Measurements from ENCODE around the gene NDFIP1. TPM values are rescaled to one million over a fixed set of nuclear protein-coding genes. Genes with fewer than 3 reads are reported as not detected.
A peak's percentile ranks its signal among the peaks of the same experiment; 100 is the strongest.

The NDFIP1 gene
- total RNA-seq, 4 donors from 2014 or later: 37.1 to 63.5 (median 42.5) TPM

DNA sequence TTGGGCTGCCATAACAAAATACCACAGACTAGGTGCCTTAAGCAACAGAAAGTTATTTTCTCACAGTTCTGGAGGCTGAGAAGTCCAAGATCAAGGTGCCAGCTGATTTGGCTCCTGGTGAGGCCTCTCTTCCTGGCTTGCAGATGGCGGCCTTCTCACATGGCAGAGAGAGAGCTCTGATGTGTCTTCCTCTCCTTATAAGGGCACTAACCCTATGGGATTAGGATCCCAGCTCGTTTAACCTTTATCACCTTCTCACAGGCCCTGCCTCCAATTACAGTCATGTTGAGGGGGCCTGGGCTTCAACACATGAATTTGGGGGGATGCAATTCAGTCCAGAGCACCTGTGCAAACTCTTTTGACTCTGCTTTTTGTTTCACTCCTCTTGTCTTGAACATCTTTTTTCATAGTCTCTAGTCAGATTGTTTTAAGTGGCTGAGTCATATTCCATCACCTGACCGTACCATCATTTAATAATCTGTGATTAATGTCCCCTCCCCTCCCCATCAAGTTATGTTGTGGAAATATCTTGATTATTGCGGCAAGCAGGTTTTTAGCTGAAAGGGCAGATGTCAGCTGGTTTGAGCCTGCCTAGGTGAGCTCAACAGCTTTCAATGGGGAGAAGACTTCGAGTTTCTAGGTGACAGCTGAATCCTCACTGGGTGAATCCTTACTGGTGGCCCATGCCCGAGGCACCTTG, 61.8 kb downstream of the NDFIP1 start:
- peaks cover 5 to 8% of the 10 kb centered on the region in 2 donors for H3K4me1 ChIP-seq
- TF ChIP-seq POLR2A (IDR thresholded peaks at IDR 0.05): no peak
- TF ChIP-seq, protein P1, sequence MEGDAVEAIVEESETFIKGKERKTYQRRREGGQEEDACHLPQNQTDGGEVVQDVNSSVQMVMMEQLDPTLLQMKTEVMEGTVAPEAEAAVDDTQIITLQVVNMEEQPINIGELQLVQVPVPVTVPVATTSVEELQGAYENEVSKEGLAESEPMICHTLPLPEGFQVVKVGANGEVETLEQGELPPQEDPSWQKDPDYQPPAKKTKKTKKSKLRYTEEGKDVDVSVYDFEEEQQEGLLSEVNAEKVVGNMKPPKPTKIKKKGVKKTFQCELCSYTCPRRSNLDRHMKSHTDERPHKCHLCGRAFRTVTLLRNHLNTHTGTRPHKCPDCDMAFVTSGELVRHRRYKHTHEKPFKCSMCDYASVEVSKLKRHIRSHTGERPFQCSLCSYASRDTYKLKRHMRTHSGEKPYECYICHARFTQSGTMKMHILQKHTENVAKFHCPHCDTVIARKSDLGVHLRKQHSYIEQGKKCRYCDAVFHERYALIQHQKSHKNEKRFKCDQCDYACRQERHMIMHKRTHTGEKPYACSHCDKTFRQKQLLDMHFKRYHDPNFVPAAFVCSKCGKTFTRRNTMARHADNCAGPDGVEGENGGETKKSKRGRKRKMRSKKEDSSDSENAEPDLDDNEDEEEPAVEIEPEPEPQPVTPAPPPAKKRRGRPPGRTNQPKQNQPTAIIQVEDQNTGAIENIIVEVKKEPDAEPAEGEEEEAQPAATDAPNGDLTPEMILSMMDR (IDR thresholded peaks at IDR 0.05 in 4 of 5, conservative IDR thresholded peaks at IDR 0.05 in 1 of 5): no peak
- in situ Hi-C loops (cut with MboI; ENCODE audit: low sequenced_read_pairs in 4 of 4) (loop anchor here in 2 of 4 donors (25.0 kb wide), 2 partner anchors 392 to 517 kb away; partner anchors contain the start of gene FGF1 (in 1 of the 2)), intact Hi-C loops (cut with DNase I; ENCODE audit: low total_unique reads) (no loop called here)
- no peaks in the 10 kb centered on the region for H3K9me3 ChIP-seq
- DNase-seq (no peak), ATAC-seq (no peak)
- no peaks in the 10 kb centered on the region for H3K36me3 ChIP-seq
- H3K27me3 ChIP-seq: no peaks in the 10 kb centered on the region
- H3K27ac ChIP-seq: no peak overlapping the region
- H3K4me3 ChIP-seq: no peak overlapping the region

DNA sequence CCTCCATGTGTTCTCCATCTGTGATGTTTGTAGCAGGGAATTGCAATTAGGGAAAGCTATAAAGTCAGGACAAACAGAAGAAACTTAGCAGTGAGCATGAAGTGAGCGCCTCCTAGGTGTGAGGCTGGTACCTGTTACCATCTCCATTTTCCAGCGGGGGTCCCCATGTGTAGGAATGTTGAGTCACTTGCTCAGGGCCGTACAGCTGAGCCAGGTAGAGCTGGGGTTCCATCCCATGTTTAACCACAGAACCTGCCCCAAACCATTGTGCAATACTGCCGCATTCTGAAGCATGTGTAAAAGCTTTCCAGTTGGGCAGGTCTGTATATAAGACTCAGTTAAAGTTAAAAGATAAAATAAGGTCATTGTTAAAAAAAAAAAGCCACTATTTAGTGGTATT, 62.7 kb downstream of the NDFIP1 start:
- in situ Hi-C loops (cut with MboI; ENCODE audit: low sequenced_read_pairs in 4 of 4) (loop anchor here in 2 of 4 donors (25.0 kb wide), 2 partner anchors 391 to 516 kb away; partner anchors contain the start of gene FGF1 (in 1 of the 2)), intact Hi-C loops (cut with DNase I; ENCODE audit: low total_unique reads) (no loop called here)
- ATAC-seq: no peak
- Histone ChIP-seq H3K4me3 (no peak overlapping the region), H3K27me3 (no peaks in the 10 kb centered on the region), H3K9me3 (no peaks in the 10 kb centered on the region), H3K4me1 (peaks cover 5 to 8% of the 10 kb centered on the region in 2 donors), H3K36me3 (no peaks in the 10 kb centered on the region), H3K27ac (no peak overlapping the region)
- TF ChIP-seq, protein P1 (IDR thresholded peaks at IDR 0.05 in 4 of 5, conservative IDR thresholded peaks at IDR 0.05 in 1 of 5): no peak
- TF ChIP-seq POLR2A (IDR thresholded peaks at IDR 0.05): no peak
- DNase-seq: no peak

DNA sequence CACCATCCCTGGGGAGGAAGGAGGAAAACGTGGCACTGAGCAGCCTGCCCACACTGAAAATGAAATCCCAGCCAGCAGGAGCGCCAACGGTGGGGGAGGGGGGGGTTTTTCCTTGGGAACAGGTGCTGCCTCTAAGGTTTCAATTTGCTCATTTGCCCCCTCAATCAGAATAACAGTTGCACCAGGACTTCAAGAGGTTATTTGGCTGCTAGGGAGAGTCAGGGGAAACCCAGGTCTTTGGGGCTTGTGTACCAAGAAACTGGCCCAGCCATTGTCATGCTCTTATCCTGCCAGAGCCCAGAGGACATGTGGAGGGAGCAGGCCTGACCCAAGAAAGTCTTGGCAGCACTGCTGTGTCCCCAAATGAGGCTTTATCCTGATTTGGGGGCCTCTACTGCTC, 66.5 kb downstream of the NDFIP1 start:
- Histone ChIP-seq H3K9me3 (no peaks in the 10 kb centered on the region), H3K4me3 (no peak overlapping the region), H3K27me3 (no peaks in the 10 kb centered on the region), H3K4me1 (peaks cover 5 to 8% of the 10 kb centered on the region in 2 donors), H3K27ac (no peak overlapping the region), H3K36me3 (no peaks in the 10 kb centered on the region)
- intact Hi-C loops (cut with DNase I; ENCODE audit: low total_unique reads): no loop called here
- TF ChIP-seq, protein P1 (IDR thresholded peaks at IDR 0.05 in 4 of 5, conservative IDR thresholded peaks at IDR 0.05 in 1 of 5): no peak
- no peak for TF ChIP-seq POLR2A (IDR thresholded peaks at IDR 0.05)
- in situ Hi-C loops (cut with MboI; ENCODE audit: low sequenced_read_pairs in 4 of 4): no loop called here
- ATAC-seq (peak; percentile 24 to 39), DNase-seq (no peak)

DNA sequence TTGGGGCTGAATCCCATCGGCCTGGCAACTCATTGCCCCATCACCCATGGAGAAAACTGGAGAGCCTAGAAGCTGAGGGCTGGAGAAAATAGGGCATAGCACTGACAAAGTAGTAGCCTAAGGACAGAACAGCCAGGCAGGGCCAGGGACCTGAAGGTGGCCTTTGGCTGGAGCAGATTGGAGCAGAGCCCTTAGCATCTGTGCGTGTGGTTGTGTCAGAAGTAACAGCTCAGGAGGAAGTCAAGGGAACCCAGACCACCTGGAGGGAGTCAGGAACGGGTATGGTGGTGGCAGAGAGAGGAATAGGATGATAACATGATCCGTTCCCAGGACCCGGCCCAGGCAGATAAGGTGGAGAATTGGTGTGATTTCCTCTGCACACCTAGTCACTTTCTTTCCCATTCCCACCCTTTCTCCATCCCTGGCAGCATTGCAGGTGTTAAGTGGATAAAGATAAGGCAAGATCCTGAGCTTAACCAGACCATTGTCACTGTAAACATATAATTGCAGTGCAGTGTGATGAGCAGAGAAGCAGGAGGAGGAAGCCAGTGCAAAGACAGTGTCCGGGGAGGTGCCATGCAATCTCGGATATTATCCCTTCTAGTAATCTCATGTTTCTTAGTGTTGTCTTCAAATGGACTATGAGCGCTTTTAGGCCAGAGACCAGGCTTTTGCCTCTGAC, 67.0 kb downstream of the NDFIP1 start:
- intact Hi-C loops (cut with DNase I; ENCODE audit: low total_unique reads): no loop called here
- H3K4me1 ChIP-seq: peaks cover 5 to 8% of the 10 kb centered on the region in 2 donors
- H3K4me3 ChIP-seq: no peak overlapping the region
- DNase-seq (no peak), ATAC-seq (no peak)
- in situ Hi-C loops (cut with MboI; ENCODE audit: low sequenced_read_pairs in 4 of 4): no loop called here
- H3K9me3 ChIP-seq: no peaks in the 10 kb centered on the region
- H3K27me3 ChIP-seq: no peaks in the 10 kb centered on the region
- no peaks in the 10 kb centered on the region for H3K36me3 ChIP-seq
- TF ChIP-seq, protein P1 (IDR thresholded peaks at IDR 0.05 in 4 of 5, conservative IDR thresholded peaks at IDR 0.05 in 1 of 5): no peak
- TF ChIP-seq POLR2A (IDR thresholded peaks at IDR 0.05): no peak
- no peak overlapping the region for H3K27ac ChIP-seq
